SK-N-SH treated with all-trans-retinoic acid at 6 μM for 48 hours (cell line): Measurements from ENCODE around the gene GCNA.

Source experiments
- OSR1 ChIP-seq: fragments of 250-450 bp; sonication (Bioruptor Pico); IDR thresholded peaks from 2 replicates; pipeline ENCODE4 v1.8.0; 2022; ENCODE audit warnings: moderate library complexity, mild to moderate bottlenecking, inconsistent platforms
- SNAI2 ChIP-seq: fragments of 250-450 bp; sonication (Bioruptor Pico); IDR thresholded peaks from 2 replicates; pipeline ENCODE4 v1.5.0; 2020; ENCODE audit warnings: mild to moderate bottlenecking, moderate library complexity
- TCF4 ChIP-seq: fragments of 250-450 bp; sonication (Bioruptor Pico); IDR thresholded peaks from 2 replicates; pipeline ENCODE4 v1.8.0; 2021; ENCODE audit warnings: mild to moderate bottlenecking, moderate library complexity, borderline replicate concordance
- TF ChIP-seq, protein P1 (sequence below): fragments of 250-450 bp; sonication (Bioruptor Pico); IDR thresholded peaks from 2 replicates; pipeline ENCODE4 v1.5.1; 2021; ENCODE audit warnings: mild to moderate bottlenecking, moderate library complexity
- TF ChIP-seq, protein P2 (sequence below): fragments of 250-450 bp; sonication (Bioruptor Pico); IDR thresholded peaks from 2 replicates; pipeline ENCODE4 v1.8.0; 2020; ENCODE audit warnings: mild to moderate bottlenecking, moderate library complexity, borderline replicate concordance

DNA sequence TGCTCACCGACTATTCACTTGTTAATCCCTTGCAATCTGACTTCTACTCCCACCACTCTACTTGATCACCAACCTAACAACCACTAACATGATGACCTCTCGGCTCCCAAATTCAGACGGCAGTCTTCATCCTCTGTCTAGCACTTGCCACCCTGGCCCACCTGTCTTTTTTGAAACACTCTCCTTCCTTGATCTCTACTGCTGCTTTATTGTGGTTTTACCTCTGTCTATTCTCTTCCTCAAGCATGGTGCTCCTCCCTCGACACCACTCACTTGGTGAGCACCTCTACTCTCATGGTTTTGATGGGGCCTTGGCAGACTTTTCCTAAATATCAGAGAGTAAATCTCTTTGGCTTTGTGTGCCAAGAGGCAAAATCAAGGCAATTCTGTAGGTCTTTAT is 61.8 kb downstream of the GCNA start:
- TF ChIP-seq, protein P1, sequence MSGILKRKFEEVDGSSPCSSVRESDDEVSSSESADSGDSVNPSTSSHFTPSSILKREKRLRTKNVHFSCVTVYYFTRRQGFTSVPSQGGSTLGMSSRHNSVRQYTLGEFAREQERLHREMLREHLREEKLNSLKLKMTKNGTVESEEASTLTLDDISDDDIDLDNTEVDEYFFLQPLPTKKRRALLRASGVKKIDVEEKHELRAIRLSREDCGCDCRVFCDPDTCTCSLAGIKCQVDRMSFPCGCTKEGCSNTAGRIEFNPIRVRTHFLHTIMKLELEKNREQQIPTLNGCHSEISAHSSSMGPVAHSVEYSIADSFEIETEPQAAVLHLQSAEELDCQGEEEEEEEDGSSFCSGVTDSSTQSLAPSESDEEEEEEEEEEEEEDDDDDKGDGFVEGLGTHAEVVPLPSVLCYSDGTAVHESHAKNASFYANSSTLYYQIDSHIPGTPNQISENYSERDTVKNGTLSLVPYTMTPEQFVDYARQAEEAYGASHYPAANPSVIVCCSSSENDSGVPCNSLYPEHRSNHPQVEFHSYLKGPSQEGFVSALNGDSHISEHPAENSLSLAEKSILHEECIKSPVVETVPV (CRISPR knock-in tag), result no peak
- TF ChIP-seq TCF4 (CRISPR knock-in tag) (no peak), OSR1 (no peak), SNAI2 (CRISPR knock-in tag) (no peak)
- TF ChIP-seq, protein P2, sequence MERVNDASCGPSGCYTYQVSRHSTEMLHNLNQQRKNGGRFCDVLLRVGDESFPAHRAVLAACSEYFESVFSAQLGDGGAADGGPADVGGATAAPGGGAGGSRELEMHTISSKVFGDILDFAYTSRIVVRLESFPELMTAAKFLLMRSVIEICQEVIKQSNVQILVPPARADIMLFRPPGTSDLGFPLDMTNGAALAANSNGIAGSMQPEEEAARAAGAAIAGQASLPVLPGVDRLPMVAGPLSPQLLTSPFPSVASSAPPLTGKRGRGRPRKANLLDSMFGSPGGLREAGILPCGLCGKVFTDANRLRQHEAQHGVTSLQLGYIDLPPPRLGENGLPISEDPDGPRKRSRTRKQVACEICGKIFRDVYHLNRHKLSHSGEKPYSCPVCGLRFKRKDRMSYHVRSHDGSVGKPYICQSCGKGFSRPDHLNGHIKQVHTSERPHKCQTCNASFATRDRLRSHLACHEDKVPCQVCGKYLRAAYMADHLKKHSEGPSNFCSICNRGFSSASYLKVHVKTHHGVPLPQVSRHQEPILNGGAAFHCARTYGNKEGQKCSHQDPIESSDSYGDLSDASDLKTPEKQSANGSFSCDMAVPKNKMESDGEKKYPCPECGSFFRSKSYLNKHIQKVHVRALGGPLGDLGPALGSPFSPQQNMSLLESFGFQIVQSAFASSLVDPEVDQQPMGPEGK, result no peak
